GM19463 (cell line): ENCODE results near the gene FKRP.

Experiments
- ATAC-seq: cut with Tn5 transposase; IDR thresholded peaks from one replicate; pipeline ENCODE4 v1.9.1; 2021; ENCODE audit warnings: mild to moderate bottlenecking, moderate library complexity; ENCODE audit not compliant: unreplicated experiment

Gene FKRP

GRCh38 chr19:46718934-46719622, 26.8 kb upstream of the FKRP start:
- peak; percentile 38 for ATAC-seq

- no peak for ATAC-seq
Observed at GRCh38 chr19:46719629-46720502, 26.0 kb upstream of the FKRP start.

- no peak for ATAC-seq
Observed at GRCh38 chr19:46720503-46721239, 25.2 kb upstream of the FKRP start.

GRCh38 chr19:46721269-46722003, 24.4 kb upstream of the FKRP start:
- no peak for ATAC-seq

- ATAC-seq: no peak
Observed at GRCh38 chr19:46722004-46722380, 23.9 kb upstream of the FKRP start.

- ATAC-seq: no peak
Observed at GRCh38 chr19:46722421-46723022, 23.3 kb upstream of the FKRP start.

- no peak for ATAC-seq
Observed at GRCh38 chr19:46723023-46723461, 22.8 kb upstream of the FKRP start.

GRCh38 chr19:46723471-46723870, 22.4 kb upstream of the FKRP start:
- no peak for ATAC-seq

GRCh38 chr19:46724468-46724867, 21.4 kb upstream of the FKRP start:
- no peak for ATAC-seq

GRCh38 chr19:46725036-46725820, 20.6 kb upstream of the FKRP start:
- ATAC-seq: no peak

- no peak for ATAC-seq
Observed at GRCh38 chr19:46725859-46726393, 19.9 kb upstream of the FKRP start.

- no peak for ATAC-seq
Observed at GRCh38 chr19:46726551-46726950, 19.3 kb upstream of the FKRP start.

- no peak for ATAC-seq
Observed at GRCh38 chr19:46726971-46727501, 18.8 kb upstream of the FKRP start.

- ATAC-seq: no peak
Observed at GRCh38 chr19:46727757-46728156, 18.1 kb upstream of the FKRP start.

- ATAC-seq: no peak
Observed at GRCh38 chr19:46728208-46728607, 17.6 kb upstream of the FKRP start.

GRCh38 chr19:46728693-46729339, 17.0 kb upstream of the FKRP start:
- no peak for ATAC-seq

GRCh38 chr19:46729696-46730095, 16.2 kb upstream of the FKRP start:
- ATAC-seq: no peak

GRCh38 chr19:46730187-46730586, 15.7 kb upstream of the FKRP start:
- no peak for ATAC-seq

GRCh38 chr19:46730595-46730994, 15.3 kb upstream of the FKRP start:
- ATAC-seq: no peak
